ENCODE data around the gene TSPOAP1. TPM values are rescaled to one million over a fixed set of nuclear protein-coding genes. Genes with fewer than 3 reads are reported as not detected.

The TSPOAP1 gene
- total RNA-seq, 2 donors from 2014 or later: 8.2 to 10.0 TPM

GRCh38 chr17:58252141-58252540 is 76.5 kb downstream of the TSPOAP1 start:
- no peak for DNase-seq (ENCODE audit: low spot score)
- intact Hi-C loops (cut with DNase I): loop anchor here in 1 of 2 donors (10.0 kb wide), 1 partner anchor 163 kb away; the partner anchor contains the start of gene RNF43

Small RNAs within 50 kb of the gene (microRNA-seq; reads per million reads assigned to microRNA genes)
- gene MIR4736 (ENCODE audit: borderline microRNAs expressed in 2 of 2): 0 reads per million in 2 donors

Other genes starting within 250 kb of the TSPOAP1 start
- 10 to 100 TPM; 30.6 to 35.4 TPM for gene DYNLL2, start 245.4 kb downstream of the TSPOAP1 start, total RNA-seq
- gene OR4D1, start 180.4 kb downstream of the TSPOAP1 start, total RNA-seq: not detected
- gene OR4D2, start 161.8 kb downstream of the TSPOAP1 start, total RNA-seq: not detected
- gene EPX, start 136.1 kb downstream of the TSPOAP1 start, total RNA-seq: not detected
- gene MKS1, start 109.5 kb downstream of the TSPOAP1 start, total RNA-seq: 1 to 10 TPM; 9.4 to 9.7 TPM
- not detected for gene LPO, start 90.2 kb downstream of the TSPOAP1 start, total RNA-seq
- gene MPO, start 47.9 kb downstream of the TSPOAP1 start, total RNA-seq: under 1 TPM; 0.74 to 0.86 TPM
- gene SUPT4H1, start 23.4 kb upstream of the TSPOAP1 start, total RNA-seq: 10 to 100 TPM; 48.4 to 50.1 TPM
- not detected for gene RNF43, start 88.7 kb upstream of the TSPOAP1 start, total RNA-seq
- under 1 TPM in 1 of 2 donors, not detected in 1; 0.05 TPM for gene HSF5, start 159.6 kb upstream of the TSPOAP1 start, total RNA-seq
- 10 to 100 TPM; 27.4 to 28.5 TPM for gene MTMR4, start 185.8 kb upstream of the TSPOAP1 start, total RNA-seq

All from posterior vena cava (tissue), 2 donors.